Epithelial cell of proximal tubule (primary cell): ENCODE results near the gene OSBPL8. TPM values are rescaled to one million over a fixed set of nuclear protein-coding genes. Genes with fewer than 3 reads are reported as not detected.

Experiments used
- DNase-seq: peaks from one replicate; pipeline ENCODE4 v3.0.0-alpha.2; 2011; ENCODE audit warnings: low read depth
- H3K4me3 ChIP-seq: 2 replicates; pipeline ENCODE4 v1.5.1; 2011; ENCODE audit warnings: low read depth, mild to moderate bottlenecking, low read length
- total RNA-seq: library from RNA; depleted of rRNA; stranded (reverse); fragments of >200 nt; gene quantifications from 2 replicates; pipeline ENCODE4 v1.2.3, GENCODE V29; 2015
- TF ChIP-seq, protein P1 (sequence below): conservative IDR thresholded peaks from 2 replicates; pipeline ENCODE4 v1.5.1; 2012; ENCODE audit warnings: low read depth, mild to moderate bottlenecking, low read length

OSBPL8 gene
- total RNA-seq, 1 donor from 2014 or later: 46.5 TPM

DNA sequence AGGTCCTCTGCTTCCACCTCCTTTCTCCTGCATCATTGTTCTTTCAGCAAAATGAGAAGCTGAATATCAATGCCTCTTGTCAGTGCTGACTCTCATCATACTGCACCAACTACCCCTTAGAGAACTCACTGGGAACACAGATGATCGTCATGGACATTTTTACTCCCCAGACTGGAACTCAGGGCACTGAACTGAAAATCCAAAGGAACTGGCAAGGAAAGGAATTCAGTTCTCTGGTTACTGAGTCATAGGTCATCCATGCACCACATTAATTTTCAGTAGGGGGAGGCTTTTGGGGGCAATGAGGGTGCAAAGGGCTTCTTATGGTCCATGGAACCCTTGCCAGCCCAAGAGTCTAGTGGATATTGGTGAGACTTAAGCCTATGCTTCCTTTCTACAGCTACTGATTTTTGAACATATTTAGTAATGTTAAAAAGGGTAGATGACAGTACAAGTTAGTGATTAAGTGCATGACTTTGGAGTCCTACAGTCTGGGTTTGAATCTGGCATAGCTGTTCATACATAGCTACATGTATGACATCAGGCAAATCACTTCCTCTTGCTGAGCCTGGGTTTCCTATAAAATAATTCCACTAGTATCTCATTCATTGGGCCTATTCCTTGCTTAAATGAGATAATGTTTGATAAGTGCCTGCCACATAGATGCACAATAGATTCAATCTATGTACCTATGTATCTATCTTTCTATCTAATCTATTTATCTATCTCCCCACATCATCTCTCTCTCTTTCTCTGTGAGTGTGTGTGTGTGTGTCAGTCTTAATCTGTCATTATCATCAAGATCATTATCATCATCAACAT is 240.6 kb downstream of the OSBPL8 start:
- peak; percentile 57 for DNase-seq
- TF ChIP-seq, protein P1, sequence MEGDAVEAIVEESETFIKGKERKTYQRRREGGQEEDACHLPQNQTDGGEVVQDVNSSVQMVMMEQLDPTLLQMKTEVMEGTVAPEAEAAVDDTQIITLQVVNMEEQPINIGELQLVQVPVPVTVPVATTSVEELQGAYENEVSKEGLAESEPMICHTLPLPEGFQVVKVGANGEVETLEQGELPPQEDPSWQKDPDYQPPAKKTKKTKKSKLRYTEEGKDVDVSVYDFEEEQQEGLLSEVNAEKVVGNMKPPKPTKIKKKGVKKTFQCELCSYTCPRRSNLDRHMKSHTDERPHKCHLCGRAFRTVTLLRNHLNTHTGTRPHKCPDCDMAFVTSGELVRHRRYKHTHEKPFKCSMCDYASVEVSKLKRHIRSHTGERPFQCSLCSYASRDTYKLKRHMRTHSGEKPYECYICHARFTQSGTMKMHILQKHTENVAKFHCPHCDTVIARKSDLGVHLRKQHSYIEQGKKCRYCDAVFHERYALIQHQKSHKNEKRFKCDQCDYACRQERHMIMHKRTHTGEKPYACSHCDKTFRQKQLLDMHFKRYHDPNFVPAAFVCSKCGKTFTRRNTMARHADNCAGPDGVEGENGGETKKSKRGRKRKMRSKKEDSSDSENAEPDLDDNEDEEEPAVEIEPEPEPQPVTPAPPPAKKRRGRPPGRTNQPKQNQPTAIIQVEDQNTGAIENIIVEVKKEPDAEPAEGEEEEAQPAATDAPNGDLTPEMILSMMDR: no peak
- no peak overlapping the region for H3K4me3 ChIP-seq

DNA sequence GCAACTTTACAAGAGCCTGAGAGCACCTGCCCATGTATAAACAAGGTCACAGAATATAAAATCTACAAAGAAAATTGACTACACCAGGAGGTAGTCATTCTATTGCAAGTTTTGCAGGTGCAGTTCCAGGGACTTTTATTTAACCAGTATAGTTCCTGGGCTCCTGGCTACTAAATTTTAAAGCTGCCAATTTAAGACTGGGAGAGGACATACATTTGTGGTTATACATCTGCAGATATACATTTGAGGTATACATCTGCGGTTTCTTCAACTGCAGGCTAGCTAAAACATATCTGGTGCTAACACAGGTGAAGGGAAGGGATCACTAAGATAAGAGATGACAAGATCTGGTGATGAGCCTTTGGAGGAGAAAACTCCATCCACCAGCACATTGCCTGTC is 241.6 kb downstream of the OSBPL8 start:
- TF ChIP-seq, protein P1: no peak
- no peak overlapping the region for H3K4me3 ChIP-seq
- DNase-seq: no peak

DNA sequence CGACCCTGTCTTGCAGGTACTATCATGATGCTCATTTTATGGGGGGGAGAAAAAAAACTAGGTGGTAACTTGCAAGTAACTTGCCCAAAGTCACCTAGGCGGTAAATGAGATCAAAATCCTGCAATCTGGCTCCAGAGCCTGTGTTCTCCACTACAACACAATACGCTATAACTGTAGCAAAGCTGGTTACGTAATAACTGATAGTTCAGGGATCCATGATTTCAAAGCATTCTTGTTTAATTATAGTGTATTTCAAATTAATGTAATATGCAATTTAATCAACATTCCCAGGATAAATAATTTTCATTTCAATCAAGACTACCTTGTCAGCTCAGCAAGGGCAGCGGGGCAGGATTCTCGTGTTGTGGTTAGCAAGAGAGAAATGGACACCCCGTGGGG is 243.1 kb downstream of the OSBPL8 start:
- H3K4me3 ChIP-seq: no peak overlapping the region
- TF ChIP-seq, protein P1: no peak
- no peak for DNase-seq

DNA sequence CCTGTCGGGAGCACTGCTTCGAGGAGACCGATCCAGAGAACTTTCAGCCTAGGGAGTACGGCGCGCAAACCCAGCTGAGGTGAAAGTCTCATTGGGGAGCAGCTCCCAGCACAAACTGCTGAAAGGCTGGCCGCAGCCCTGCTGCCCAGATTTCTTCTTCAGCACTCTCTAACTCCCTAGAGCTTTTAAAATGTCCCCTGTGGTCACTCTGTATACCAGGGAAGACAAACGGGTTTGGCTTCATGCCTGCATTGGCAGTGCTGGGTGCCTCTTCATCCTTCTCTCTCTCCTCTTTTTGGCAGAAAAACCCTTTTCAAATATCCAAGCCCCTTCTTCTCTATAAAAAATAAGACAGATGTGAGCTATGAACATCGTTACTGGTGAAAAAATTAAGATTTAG is 246.3 kb downstream of the OSBPL8 start:
- TF ChIP-seq, protein P1: no peak
- no peak overlapping the region for H3K4me3 ChIP-seq
- DNase-seq: no peak

DNA sequence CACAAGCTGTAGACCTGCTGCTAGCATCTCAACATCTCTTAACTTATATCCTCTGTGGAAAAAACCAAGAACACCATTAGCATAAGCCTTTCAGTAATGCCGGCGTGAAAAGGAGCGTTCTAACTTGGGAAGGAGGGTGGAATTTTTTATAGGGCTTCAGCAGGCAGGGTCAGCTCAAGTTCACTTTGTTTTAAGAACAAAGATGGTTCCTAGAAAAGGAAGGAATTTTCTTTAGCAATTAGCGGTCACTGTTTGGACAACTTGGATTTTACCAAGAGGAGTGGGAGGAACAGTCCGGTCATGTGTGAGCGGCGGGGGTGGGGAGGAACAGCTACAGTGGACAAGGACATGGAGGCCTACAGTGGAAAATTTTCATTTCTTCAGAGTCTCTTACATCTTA is 247.3 kb downstream of the OSBPL8 start:
- no peak overlapping the region for H3K4me3 ChIP-seq
- TF ChIP-seq, protein P1: no peak
- DNase-seq: no peak

DNA sequence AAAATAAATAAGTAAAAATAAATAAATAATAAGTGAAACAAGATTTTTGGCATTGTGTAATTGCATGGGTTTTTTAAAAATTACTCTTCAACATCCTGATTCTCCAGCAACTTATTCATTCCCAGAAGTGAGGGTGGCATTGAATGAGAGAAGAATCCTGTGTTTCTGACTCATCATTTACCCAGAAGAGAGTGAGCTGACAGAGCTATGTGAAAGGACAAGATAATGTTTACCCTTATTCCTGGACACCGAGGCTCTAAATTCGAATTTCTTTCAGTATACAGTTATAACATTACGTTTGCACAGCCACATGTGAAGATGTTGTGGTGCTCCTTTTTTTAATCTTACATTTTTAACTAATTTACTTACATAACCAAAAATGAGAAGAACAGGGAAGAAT is 247.8 kb downstream of the OSBPL8 start:
- TF ChIP-seq, protein P1: no peak
- no peak overlapping the region for H3K4me3 ChIP-seq
- DNase-seq: no peak

DNA sequence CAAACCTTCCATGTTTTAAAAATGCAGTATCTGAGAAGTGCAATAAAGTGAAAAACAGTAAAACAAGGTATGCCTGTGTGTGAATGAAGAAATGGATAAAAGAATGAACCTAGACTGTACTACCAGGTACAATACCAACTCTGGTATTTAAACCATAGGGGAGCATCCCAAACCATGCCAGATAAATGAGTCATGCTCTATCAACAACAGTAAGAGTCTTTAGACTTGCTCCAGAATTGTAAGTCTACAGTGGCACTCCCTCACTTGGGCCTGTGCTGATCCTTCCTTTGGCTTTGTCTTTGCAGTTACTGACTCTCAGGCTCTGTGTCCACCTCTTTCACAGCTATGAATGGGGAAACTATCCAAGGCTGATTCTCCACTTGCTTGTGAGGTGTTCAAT is 249.5 kb downstream of the OSBPL8 start:
- no peak overlapping the region for H3K4me3 ChIP-seq
- TF ChIP-seq, protein P1: no peak
- DNase-seq: no peak
